VCaP (cell line): ENCODE data around the gene LAPTM5.

Source experiments
- H3K27ac ChIP-seq: fragments of 450-650 bp; 2 replicates; pipeline ENCODE4 v1.5.1; 2017
- TF ChIP-seq, protein P1 (sequence below): fragments of 450-650 bp; conservative IDR thresholded peaks from 2 replicates; pipeline ENCODE4 v1.5.1; 2017; ENCODE audit warnings: mild to moderate bottlenecking, moderate library complexity

LAPTM5 gene

GRCh38 chr1:30683699-30684098 lies 73.9 kb downstream of the LAPTM5 start:
- no peak overlapping the region for H3K27ac ChIP-seq
- TF ChIP-seq, protein P1, sequence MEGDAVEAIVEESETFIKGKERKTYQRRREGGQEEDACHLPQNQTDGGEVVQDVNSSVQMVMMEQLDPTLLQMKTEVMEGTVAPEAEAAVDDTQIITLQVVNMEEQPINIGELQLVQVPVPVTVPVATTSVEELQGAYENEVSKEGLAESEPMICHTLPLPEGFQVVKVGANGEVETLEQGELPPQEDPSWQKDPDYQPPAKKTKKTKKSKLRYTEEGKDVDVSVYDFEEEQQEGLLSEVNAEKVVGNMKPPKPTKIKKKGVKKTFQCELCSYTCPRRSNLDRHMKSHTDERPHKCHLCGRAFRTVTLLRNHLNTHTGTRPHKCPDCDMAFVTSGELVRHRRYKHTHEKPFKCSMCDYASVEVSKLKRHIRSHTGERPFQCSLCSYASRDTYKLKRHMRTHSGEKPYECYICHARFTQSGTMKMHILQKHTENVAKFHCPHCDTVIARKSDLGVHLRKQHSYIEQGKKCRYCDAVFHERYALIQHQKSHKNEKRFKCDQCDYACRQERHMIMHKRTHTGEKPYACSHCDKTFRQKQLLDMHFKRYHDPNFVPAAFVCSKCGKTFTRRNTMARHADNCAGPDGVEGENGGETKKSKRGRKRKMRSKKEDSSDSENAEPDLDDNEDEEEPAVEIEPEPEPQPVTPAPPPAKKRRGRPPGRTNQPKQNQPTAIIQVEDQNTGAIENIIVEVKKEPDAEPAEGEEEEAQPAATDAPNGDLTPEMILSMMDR: no peak
